ENCODE measurements around the gene PTEN. TPM values are rescaled to one million over a fixed set of nuclear protein-coding genes. Genes with fewer than 3 reads are reported as not detected.

PTEN gene
- total RNA-seq, 1 donor from 2014 or later, result 90.3 TPM

GRCh38 chr10:87987206-87987605 is 123.8 kb downstream of the PTEN start:
- TF ChIP-seq, protein P1, sequence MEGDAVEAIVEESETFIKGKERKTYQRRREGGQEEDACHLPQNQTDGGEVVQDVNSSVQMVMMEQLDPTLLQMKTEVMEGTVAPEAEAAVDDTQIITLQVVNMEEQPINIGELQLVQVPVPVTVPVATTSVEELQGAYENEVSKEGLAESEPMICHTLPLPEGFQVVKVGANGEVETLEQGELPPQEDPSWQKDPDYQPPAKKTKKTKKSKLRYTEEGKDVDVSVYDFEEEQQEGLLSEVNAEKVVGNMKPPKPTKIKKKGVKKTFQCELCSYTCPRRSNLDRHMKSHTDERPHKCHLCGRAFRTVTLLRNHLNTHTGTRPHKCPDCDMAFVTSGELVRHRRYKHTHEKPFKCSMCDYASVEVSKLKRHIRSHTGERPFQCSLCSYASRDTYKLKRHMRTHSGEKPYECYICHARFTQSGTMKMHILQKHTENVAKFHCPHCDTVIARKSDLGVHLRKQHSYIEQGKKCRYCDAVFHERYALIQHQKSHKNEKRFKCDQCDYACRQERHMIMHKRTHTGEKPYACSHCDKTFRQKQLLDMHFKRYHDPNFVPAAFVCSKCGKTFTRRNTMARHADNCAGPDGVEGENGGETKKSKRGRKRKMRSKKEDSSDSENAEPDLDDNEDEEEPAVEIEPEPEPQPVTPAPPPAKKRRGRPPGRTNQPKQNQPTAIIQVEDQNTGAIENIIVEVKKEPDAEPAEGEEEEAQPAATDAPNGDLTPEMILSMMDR (IDR thresholded peaks at IDR 0.05; ENCODE audit: insufficient read depth, low read depth, low read length), result no peak
- TF ChIP-seq EZH2 (IDR thresholded peaks at IDR 0.05; ENCODE audit: insufficient read depth, low read length), result no peak
- Histone ChIP-seq H3K9me3 (ENCODE audit: insufficient read depth, low read depth, low read length) (no peaks in the 10 kb centered on the region), H3K4me1 (ENCODE audit: insufficient read depth, low read length) (no peaks in the 10 kb centered on the region), H3K27me3 (ENCODE audit: insufficient read depth, low read length) (no peaks in the 10 kb centered on the region), H3K4me2 (ENCODE audit: low read length) (no peak overlapping the region), H3K4me3 (ENCODE audit: insufficient read depth, low read depth, low read length) (no peak overlapping the region), H3K27ac (ENCODE audit: low read depth, low read length) (no peak overlapping the region), H2AFZ (ENCODE audit: low read depth, low read length) (no peak overlapping the region), H4K20me1 (ENCODE audit: insufficient read depth, low read length) (no peaks in the 10 kb centered on the region), H3K79me2 (ENCODE audit: insufficient read depth, low read length) (no peaks in the 10 kb centered on the region), H3K9ac (ENCODE audit: low read length) (no peak overlapping the region), H3K36me3 (ENCODE audit: insufficient read depth, low read length) (no peaks in the 10 kb centered on the region)
- H3K4me1 Mint-ChIP-seq (ENCODE audit: low read depth, unreplicated experiment), result no peaks in the 10 kb centered on the region
- FAIRE-seq, result no peak
- H3K4me3 Mint-ChIP-seq (ENCODE audit: unreplicated experiment), result no peak overlapping the region
- H3K36me3 Mint-ChIP-seq (ENCODE audit: low read depth, unreplicated experiment), result no peaks in the 10 kb centered on the region
- no peaks in the 10 kb centered on the region for H3K27me3 Mint-ChIP-seq (ENCODE audit: low read depth, unreplicated experiment)
- DNase-seq (ENCODE audit: low read depth), result no peak
- no peak overlapping the region for H3K27ac Mint-ChIP-seq (ENCODE audit: unreplicated experiment)
- H3K9me3 Mint-ChIP-seq (ENCODE audit: unreplicated experiment), result no peaks in the 10 kb centered on the region

GRCh38 chr10:87991946-87992345 is 128.5 kb downstream of the PTEN start:
- Mint-ChIP-seq H3K27ac (ENCODE audit: unreplicated experiment) (no peak overlapping the region), H3K9me3 (ENCODE audit: unreplicated experiment) (no peaks in the 10 kb centered on the region), H3K4me1 (ENCODE audit: low read depth, unreplicated experiment) (no peaks in the 10 kb centered on the region), H3K36me3 (ENCODE audit: low read depth, unreplicated experiment) (no peaks in the 10 kb centered on the region), H3K27me3 (ENCODE audit: low read depth, unreplicated experiment) (no peaks in the 10 kb centered on the region), H3K4me3 (ENCODE audit: unreplicated experiment) (no peak overlapping the region)
- Histone ChIP-seq H3K27me3 (ENCODE audit: insufficient read depth, low read length) (no peaks in the 10 kb centered on the region), H3K4me3 (ENCODE audit: insufficient read depth, low read depth, low read length) (no peak overlapping the region), H3K9ac (ENCODE audit: low read length) (no peak overlapping the region), H2AFZ (ENCODE audit: low read depth, low read length) (no peak overlapping the region), H3K27ac (ENCODE audit: low read depth, low read length) (no peak overlapping the region), H3K4me1 (ENCODE audit: insufficient read depth, low read length) (no peaks in the 10 kb centered on the region), H3K79me2 (ENCODE audit: insufficient read depth, low read length) (no peaks in the 10 kb centered on the region), H3K4me2 (ENCODE audit: low read length) (no peak overlapping the region), H3K36me3 (ENCODE audit: insufficient read depth, low read length) (no peaks in the 10 kb centered on the region), H3K9me3 (ENCODE audit: insufficient read depth, low read depth, low read length) (no peaks in the 10 kb centered on the region), H4K20me1 (ENCODE audit: insufficient read depth, low read length) (no peaks in the 10 kb centered on the region)
- TF ChIP-seq EZH2 (IDR thresholded peaks at IDR 0.05; ENCODE audit: insufficient read depth, low read length), result no peak
- DNase-seq (ENCODE audit: low read depth), result no peak
- no peak for FAIRE-seq

- H3K4me1 Mint-ChIP-seq (ENCODE audit: low read depth, unreplicated experiment), result peaks cover 7% of the 10 kb centered on the region
- Histone ChIP-seq H2AFZ (ENCODE audit: low read depth, low read length) (peak overlapping the region; percentile 8), H3K9ac (ENCODE audit: low read length) (no peak overlapping the region), H3K79me2 (ENCODE audit: insufficient read depth, low read length) (no peaks in the 10 kb centered on the region), H3K27me3 (ENCODE audit: insufficient read depth, low read length) (no peaks in the 10 kb centered on the region), H3K4me1 (ENCODE audit: insufficient read depth, low read length) (peaks cover 5% of the 10 kb centered on the region), H3K4me2 (ENCODE audit: low read length) (no peak overlapping the region), H3K9me3 (ENCODE audit: insufficient read depth, low read depth, low read length) (no peaks in the 10 kb centered on the region), H4K20me1 (ENCODE audit: insufficient read depth, low read length) (no peaks in the 10 kb centered on the region), H3K4me3 (ENCODE audit: insufficient read depth, low read depth, low read length) (no peak overlapping the region), H3K27ac (ENCODE audit: low read depth, low read length) (peak overlapping the region; percentile 0), H3K36me3 (ENCODE audit: insufficient read depth, low read length) (no peaks in the 10 kb centered on the region)
- H3K27ac Mint-ChIP-seq (ENCODE audit: unreplicated experiment), result peak overlapping the region; percentile 91
- peak; percentile 61 for DNase-seq (ENCODE audit: low read depth)
- H3K9me3 Mint-ChIP-seq (ENCODE audit: unreplicated experiment), result peaks cover 6% of the 10 kb centered on the region
- no peak for FAIRE-seq
- no peaks in the 10 kb centered on the region for H3K27me3 Mint-ChIP-seq (ENCODE audit: low read depth, unreplicated experiment)
- TF ChIP-seq, protein P1 (IDR thresholded peaks at IDR 0.05; ENCODE audit: insufficient read depth, low read depth, low read length), result no peak
- TF ChIP-seq EZH2 (IDR thresholded peaks at IDR 0.05; ENCODE audit: insufficient read depth, low read length), result no peak
- H3K4me3 Mint-ChIP-seq (ENCODE audit: unreplicated experiment), result no peak overlapping the region
- H3K36me3 Mint-ChIP-seq (ENCODE audit: low read depth, unreplicated experiment), result no peaks in the 10 kb centered on the region
Measured at GRCh38 chr10:88004451-88004850, 141.0 kb downstream of the PTEN start.
